HPDE6-E6E7 (cell line): ENCODE measurements around the gene PCDH1.
A peak's percentile ranks its signal among the peaks of the same experiment; 100 is the strongest.
"Not testable (repeated sequence)": the region's sequence is repeated elsewhere in the genome, so short reads cannot be mapped to it uniquely, and the experiment has no call there.

Source experiments
- DNase-seq: peaks from one replicate; pipeline ENCODE4 v3.0.0; 2011; ENCODE audit warnings: missing footprints; ENCODE audit errors: extremely low spot score

The PCDH1 gene

GRCh38 chr5:141898448-141899049, 20.3 kb upstream of the PCDH1 start:
- DNase-seq: no peak

GRCh38 chr5:141897425-141897824, 19.2 kb upstream of the PCDH1 start:
- no peak for DNase-seq

GRCh38 chr5:141890429-141890828, 12.2 kb upstream of the PCDH1 start:
- not testable (repeated sequence) for DNase-seq

GRCh38 chr5:141889282-141889871, 11.2 kb upstream of the PCDH1 start:
- no peak for DNase-seq

GRCh38 chr5:141883892-141884318, 5.7 kb upstream of the PCDH1 start:
- DNase-seq: no peak

GRCh38 chr5:141883184-141883891, 5.1 kb upstream of the PCDH1 start:
- no peak for DNase-seq

GRCh38 chr5:141882594-141883183, 4.5 kb upstream of the PCDH1 start:
- no peak for DNase-seq

- DNase-seq: no peak
Observed at GRCh38 chr5:141881886-141882285, 3.7 kb upstream of the PCDH1 start.

- no peak for DNase-seq
Observed at GRCh38 chr5:141880961-141881801, 3.0 kb upstream of the PCDH1 start.

GRCh38 chr5:141879941-141880738, 1.9 kb upstream of the PCDH1 start:
- DNase-seq: no peak

- DNase-seq: no peak
Observed at GRCh38 chr5:141879426-141879759, 1.2 kb upstream of the PCDH1 start.

GRCh38 chr5:141878711-141879425, 658 bp upstream of the PCDH1 start:
- DNase-seq: peak; percentile 82

- DNase-seq: no peak
Observed at GRCh38 chr5:141877356-141878185, 639 bp downstream of the PCDH1 start.

- DNase-seq: no peak
Observed at GRCh38 chr5:141876628-141877355, 1.4 kb downstream of the PCDH1 start.

- DNase-seq: no peak
Observed at GRCh38 chr5:141875795-141876627, 2.2 kb downstream of the PCDH1 start.

- no peak for DNase-seq
Observed at GRCh38 chr5:141875022-141875740, 3.0 kb downstream of the PCDH1 start.

GRCh38 chr5:141874262-141874964, 3.8 kb downstream of the PCDH1 start:
- DNase-seq: no peak
